ENCODE measurements around the gene MAP4K4.
A peak's percentile ranks its signal among the peaks of the same experiment; 100 is the strongest.

MAP4K4 gene

DNA sequence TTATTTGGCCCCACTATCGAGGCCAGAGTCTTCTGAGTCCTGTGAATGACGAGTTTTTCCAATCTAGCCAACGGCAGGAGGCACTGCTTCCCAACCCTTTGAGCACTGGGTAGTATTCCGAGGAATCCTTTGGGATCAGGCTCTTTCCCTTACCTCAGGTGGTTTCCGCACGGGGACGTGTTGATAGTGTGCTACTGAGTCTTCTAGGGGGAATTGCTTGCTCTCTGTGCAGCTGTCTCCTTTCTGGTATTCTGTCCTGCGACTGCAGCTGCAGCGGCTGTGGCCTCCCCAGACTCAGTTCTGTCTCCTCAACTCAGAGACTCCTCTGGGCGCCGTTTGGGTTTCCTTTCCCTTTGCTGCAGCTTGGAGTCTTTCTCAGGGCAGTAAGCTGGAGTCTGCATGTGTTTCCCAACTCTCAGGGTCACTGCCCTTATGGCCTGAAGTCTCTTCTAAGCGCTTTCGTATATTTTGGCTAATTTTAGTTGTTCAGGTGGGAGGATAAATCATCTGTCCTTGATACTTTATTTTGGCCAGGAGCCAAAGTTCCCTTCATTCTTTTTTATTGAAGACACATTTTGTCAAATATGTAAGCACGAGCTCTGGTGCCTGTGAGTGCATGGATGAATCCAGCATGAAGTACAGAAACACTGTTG, 118.4 kb downstream of the MAP4K4 start:
- no peak for DNase-seq (ENCODE audit: low spot score)

DNA sequence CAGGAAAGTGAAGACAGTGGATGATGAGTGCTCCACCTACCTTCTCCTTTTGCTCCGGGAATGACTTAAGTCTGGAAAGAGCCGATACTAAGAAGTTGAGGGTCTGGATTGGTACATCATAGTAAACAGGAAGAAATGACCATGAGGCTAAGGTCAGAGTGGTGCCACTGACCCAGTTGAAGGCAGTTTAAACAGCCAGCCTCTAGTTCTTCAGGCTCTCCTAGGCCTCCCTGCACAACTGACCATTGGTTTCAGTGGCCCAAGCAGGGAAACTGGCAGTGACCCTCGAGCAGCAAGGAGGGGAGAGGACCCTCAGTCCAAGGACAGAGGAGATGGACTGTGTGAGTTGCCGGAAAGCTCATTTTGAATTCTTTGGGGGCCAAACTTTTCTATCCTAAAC, 119.1 kb downstream of the MAP4K4 start:
- DNase-seq (ENCODE audit: low spot score), result no peak

DNA sequence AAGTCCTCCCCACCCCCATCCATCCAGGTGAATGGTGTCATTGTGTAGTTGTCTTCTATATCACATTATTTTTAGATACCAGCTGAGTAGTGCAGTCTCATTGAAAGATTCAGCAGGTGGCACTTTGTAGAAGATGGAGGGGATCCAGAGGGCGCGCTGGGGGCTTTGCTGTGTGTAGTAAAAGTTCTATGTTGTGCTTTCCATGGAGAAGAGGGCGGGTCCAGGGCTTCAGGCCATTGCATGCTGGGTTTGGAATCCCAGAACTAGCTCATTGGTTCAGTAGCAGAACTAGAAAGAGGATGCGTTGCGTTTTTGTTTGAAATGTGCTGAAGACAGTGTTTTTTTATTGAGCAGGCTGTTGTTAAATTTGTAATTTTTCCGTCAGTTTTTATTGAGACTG, 120.0 kb downstream of the MAP4K4 start:
- no peak for DNase-seq (ENCODE audit: low spot score)

DNA sequence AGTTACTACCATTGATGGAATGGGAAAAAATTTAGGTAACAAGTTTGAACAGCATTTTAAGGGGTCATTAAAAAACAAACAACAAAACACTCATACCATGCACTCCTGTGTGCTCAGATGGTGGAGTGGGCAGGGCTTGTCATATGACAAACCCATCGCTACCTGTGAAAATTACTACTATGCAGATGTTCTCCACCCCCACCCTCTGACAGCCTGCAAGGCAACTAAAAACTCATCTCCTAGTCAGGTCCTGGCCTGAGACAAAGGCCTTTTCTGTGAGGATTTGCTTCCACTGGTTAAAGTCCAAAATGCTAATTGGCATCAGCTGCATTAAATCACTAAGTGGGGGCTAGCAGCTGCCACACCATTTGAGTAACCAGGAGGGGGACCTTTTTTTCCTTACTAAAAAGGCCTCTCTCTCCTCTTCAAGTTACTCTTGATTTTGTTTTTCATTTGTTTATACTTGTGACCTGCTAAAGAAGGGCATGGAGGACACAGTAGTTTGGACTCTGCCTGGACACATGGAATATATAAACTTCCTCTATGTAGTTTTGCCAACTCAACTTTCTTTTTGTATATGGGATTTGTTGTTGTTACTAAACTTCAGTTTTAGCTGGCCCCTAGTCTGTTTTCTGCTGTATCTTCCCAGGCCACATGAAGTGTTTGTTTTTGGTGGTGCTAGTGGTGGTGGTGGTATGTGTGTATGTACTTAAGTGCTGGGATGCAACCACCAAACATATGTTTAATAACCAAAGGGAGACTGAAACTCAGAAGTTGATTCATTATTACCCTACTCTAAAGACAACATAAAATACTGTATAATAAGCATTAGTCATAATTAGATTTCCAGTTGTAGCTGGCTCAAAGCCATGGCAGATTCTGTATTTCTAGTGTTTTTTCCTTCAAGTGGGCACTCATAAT, 121.3 kb downstream of the MAP4K4 start:
- no peak for DNase-seq (ENCODE audit: low spot score)

DNA sequence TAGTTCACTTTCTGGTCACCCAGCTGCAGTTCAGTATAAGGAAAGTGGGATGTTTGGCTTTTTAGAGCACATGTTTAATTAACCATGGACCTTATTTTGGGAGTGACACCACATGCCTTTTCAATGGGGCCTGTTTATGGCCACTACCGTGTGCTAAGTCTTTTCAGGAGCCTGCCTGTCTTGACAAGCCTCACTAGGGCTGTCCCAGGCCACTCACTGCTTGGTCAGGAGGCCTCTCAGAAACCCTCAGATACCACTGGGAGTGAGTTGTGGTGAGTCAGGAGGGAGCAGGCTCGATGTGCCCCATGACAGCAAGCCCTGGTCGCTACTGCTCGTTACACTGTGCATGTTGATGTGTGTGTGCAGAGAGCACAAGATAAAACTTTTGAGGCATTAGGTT, 123.0 kb downstream of the MAP4K4 start:
- DNase-seq (ENCODE audit: low spot score), result peak; percentile 54

DNA sequence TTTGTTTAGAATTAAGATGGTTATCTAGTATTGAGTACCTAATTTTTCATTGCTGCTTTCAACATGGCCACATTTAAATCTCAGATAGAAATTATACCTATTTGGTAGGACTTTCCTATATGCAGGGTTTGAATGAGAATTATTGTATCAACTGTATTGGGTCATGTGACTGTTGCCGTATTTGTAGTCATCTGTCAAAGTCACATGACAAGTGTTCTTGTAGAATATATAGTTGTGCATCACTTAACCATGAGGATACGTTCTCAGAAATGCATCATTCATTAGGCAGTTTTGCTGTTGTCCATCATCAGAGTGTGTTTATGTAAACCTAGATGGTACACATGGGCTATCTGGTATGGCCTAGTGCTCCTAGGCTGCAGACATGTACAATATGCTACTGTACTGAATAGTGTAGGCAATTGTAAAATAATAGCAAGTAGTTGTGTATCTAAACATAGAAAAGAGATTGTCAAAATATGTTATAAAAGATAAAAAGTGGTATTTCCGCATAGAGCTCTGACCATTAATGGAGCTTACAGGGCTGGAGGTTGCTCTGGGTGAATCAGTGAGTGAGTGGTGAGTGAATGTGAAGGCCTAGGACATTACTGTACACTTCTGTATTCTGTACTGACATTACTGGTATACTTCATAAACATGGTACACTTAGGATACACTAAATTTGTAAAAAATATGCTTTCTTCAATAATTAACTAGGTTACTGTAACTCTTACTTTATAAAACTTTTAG, 123.7 kb downstream of the MAP4K4 start:
- no peak for DNase-seq (ENCODE audit: low spot score)

DNA sequence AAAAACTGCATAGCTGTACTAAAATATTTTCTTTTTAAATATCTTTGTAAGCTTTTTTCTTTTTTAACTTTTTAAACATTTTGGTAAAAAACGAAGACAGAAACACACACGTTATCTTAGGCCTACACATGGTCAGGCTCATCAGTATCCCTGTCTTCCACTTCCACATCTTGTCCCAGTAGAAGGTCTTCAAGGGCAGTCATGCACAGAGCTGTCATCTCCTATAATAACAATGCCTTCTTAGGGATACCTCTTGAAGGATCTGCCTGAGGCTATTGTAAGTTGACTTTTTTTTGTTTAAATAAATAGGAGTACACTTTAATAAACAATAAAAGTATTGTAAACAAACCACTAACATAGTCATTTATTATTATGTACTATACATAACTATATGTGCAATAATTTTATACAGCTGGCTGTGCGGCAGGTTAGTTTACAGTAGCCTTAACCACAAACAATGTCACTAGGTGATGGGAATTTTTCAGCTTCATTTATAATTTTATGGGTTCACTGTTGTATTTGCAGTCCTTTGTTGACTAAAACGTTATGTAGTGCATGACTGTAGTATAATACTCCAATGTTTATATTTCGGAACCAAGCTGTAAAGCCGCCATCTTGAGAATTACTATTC, 124.4 kb downstream of the MAP4K4 start:
- DNase-seq (ENCODE audit: low spot score), result no peak

DNA sequence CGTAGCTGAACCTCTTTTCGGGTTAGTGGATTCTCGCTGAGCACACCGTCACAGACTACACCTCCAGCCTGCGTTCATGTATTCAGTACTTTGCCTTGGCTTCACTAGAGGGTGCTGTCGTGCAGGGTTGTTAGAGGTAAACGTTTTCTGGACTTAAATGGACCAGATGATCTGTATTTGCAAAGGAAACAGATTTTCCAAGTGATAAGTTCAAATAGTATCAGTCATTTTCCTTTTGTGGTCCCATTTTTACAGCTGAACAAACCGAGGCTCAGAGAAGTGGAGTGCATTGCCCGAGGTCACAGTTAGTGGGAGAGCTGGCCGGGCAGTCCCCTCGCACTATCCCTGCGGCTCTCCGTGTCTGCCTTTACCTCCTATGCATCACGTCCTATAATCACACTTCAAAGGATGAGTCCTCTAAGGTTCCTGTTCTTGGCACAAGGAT, 125.9 kb downstream of the MAP4K4 start:
- DNase-seq (ENCODE audit: low spot score), result peak; percentile 46

DNA sequence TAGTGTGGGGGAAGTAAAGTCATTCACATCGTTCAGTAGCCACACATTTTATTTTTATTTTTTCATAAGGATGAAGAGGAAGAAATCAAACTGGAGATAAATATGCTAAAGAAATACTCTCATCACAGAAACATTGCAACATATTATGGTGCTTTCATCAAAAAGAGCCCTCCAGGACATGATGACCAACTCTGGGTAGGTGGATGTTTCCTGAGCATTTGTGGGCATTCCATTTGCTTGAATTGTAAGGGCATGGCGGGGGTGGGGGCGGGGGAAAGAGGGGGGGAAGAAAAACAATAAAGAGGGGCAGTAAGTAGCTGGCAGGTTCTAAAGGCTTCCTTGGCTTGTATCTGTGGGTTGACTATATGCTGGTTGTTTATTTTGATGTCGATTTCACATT, 126.4 kb downstream of the MAP4K4 start:
- DNase-seq (ENCODE audit: low spot score), result no peak

DNA sequence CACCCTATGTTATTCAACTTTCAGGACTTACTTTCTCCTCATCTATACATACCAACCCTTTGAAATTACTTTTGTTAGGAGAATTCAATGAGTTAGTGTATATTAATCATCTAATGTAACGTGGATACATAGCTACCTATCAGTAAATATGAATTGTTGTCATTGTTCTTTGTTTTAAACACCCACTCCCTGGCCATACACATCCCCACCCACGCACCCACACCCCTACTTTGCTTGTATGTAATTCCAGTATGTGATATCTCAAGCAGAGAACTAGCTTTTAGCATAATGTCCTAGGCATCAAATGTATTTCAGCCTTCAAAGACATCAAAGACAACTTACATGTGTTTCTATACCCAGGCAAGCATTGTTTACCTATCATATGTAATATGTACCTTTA, 129.2 kb downstream of the MAP4K4 start:
- DNase-seq (ENCODE audit: low spot score), result no peak

DNA sequence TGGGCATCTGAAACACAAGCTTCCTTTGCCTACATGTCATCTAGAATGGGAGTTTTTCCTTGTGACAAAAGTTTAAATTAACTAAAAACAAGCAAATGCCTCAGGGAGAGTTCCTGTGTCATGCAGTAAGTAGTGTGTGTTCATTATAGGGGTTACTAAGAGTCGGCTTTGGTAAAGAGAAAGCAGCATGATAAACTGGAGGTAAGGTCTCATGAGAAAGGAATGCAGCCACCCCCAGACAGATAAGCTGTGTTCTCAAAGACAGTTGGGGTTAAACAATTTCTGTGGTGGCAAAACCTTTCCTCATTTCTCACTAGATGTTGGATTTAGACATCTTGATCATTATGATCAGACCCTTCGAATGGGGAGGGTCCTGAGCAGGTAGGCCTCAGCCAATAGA, 129.7 kb downstream of the MAP4K4 start:
- peak; percentile 75 for DNase-seq (ENCODE audit: low spot score)

DNA sequence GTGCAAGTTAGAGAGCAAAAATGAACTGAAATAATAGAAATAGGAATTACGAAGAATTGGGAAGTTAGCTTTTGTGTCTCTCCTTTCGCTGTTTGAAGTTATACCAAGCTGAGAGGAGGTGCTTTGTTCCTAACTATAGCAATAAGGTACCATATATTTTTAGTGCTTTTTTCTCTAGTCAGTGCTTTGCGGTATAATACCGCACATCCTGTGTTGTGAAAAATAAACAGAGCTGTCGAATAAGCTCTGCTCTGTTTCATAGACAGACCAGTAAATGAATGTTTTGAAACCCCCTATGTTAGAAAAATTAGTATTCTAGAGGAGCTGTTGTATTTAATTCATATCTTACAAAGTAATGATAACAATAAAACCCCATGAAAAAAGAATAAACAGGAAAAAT, 130.8 kb downstream of the MAP4K4 start:
- no peak for DNase-seq (ENCODE audit: low spot score)

DNA sequence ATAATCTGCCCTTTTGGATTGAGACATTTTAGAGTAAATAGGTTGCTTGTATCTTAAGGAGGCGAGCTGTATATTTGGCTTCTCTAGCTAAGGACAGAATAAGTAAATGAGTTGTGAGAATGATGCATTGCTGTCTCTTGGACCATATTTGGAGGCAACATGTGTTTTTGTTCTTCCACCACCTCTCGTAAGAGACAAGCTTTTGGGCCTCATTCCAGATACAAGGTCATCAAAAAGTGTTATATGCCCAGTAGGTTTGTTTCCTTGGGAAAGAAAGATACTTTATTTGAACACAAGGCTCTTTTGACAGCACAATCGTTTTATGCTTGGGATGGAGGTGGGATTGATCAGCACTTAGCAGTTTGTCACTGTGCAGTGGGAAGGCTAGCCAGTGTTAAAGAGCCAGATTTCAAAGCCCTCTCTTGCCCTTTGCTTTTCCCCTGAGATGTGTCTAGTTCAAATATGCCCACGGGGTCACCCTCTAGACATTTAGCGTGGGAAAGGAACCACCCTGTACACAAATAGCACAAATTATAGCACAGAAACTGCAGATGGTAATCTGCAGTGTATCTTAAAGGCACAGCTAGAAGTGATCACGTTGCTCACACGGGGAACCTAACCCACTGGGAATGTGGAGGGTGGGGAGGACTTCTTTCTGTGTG, 131.3 kb downstream of the MAP4K4 start:
- DNase-seq (ENCODE audit: low spot score), result no peak

DNA sequence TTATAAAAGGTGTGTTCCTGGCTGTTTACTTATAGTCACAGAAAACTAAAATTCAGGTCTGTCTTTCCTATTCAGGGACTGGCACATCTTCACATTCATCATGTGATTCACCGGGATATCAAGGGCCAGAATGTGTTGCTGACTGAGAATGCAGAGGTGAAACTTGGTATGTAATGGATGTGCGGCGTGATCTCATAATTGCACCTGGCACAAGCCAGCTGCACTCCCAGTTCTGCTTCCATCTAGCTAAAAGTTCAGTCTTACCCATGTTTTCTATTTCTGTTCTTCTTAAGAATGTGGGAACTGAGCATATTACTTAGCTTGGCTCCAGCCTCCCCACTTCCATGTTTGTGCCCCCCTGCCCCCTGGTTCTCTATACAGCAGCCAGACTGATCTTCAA, 131.9 kb downstream of the MAP4K4 start:
- DNase-seq (ENCODE audit: low spot score), result no peak

DNA sequence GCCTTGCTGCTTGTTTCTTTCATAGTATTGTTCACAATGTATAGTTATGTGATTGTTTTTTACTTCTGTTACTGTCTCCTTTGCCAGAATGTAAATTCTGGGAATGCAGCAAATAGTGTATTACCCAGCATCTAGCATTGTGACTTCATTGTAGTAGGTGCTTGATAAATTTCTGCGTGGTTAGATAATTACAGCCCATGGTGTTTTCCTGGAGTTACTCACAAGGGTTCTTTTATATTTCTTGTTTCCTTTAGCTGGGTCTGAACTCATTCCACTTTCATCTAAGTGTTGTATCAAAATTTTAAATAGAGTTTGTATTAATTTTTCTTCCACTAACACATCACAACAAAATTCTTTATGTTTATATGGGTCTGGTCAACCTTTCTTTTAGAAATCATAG, 132.6 kb downstream of the MAP4K4 start:
- no peak for DNase-seq (ENCODE audit: low spot score)

DNA sequence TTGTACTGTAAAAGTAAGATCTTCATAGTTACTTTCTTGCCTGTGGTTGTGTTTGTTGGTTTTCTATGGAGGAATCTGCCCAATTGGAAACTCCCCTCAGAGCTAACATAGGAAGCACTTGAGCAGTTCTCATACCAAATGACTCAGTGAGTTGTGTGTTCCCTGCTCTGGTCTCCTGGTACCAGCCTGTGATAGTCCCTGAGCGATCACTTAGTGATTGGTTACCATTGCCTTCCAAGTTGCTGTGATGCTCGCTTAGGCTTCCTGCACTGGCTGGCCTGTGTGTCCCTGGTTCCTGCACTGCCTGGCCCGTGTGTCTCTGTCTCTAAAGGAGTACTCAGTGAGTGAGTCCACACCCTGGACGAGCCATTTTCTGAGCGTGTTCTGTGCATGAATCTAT, 133.0 kb downstream of the MAP4K4 start:
- no peak for DNase-seq (ENCODE audit: low spot score)

DNA sequence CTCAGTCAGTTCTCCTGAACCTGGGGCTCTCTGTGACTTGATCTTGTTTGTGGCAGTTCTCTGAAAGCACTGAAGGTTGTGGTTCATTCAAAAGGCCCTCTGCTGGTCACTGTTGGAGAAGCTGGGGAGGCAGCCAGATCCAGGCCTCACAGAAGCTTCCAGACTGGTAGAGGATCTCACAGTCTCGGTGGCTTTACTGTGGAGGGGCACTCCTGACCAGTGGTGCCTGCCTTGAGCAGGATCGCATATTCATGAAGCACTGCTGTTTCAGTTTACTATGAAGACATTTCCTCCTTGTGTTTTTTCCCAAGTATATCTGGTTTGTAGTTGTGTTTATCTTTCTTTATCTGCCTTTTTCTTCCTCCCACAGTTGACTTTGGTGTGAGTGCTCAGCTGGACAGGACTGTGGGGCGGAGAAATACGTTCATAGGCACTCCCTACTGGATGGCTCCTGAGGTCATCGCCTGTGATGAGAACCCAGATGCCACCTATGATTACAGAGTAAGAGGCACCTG, 133.9 kb downstream of the MAP4K4 start:
- peak; percentile 71 for DNase-seq (ENCODE audit: low spot score)

DNA sequence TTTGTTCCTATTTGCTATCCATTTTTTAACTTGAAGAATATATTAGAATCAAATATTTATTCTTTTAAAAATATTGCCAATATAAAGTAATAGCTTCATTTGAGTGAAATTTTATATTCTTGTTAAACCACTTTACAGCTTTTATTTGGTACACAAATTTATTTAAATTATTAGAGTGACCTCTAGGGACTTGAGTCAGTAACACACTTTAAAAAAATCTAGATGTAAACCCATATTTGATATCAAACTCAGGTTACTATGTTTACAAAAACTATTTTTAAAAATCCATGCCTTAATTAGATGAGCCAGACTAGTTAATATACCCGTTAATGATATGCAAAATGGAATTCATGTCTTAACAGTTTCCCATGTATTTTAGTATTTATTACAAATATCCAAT, 134.6 kb downstream of the MAP4K4 start:
- no peak for DNase-seq (ENCODE audit: low spot score)

DNA sequence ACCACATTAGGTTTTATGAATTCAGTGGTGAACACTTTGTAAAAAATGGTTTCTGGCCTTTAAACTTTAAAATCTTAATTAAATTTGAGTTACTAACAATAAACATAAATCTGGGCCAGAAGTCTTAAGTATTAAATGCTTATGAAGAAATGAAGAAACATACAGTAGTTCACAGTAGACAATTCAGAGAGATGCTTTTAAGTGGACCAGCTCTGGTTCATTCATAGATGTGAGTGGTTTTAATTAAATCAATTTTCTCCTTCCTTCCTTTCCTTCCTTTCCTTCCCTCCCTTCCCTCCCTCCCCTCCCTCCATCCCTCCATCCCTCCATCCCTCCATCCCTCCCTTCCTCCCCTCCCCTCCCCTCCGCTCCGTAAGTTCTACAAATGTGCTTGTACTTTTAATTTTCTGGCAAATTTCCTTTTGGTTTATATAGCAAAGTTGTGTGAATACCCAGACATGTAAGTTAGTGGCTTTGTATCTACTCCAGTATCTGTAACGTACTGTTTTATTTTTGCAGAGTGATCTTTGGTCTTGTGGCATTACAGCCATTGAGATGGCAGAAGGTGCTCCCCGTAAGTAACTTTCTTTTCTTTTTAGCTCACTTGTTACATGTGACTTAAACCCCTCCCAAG, 136.5 kb downstream of the MAP4K4 start:
- DNase-seq (ENCODE audit: low spot score), result no peak

DNA sequence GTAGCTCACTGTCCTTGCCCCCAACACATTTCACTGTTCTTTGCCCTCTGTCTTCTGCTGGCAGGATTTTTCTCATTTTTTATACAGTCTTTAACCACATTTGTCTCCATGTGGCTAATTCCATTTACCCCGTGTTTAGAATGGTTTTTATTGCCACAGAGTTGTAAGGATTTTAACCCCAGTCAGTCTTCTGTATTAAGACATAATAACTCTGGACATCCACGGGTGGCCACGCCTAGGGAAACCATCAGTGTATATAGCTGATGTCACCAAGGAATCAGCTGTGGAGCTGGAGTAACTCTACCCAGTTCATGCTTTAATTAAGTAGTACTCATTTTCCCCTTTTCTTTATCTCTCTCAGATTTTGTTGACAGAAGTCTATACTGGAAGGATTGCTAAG, 139.8 kb downstream of the MAP4K4 start:
- DNase-seq (ENCODE audit: low spot score), result no peak

DNA sequence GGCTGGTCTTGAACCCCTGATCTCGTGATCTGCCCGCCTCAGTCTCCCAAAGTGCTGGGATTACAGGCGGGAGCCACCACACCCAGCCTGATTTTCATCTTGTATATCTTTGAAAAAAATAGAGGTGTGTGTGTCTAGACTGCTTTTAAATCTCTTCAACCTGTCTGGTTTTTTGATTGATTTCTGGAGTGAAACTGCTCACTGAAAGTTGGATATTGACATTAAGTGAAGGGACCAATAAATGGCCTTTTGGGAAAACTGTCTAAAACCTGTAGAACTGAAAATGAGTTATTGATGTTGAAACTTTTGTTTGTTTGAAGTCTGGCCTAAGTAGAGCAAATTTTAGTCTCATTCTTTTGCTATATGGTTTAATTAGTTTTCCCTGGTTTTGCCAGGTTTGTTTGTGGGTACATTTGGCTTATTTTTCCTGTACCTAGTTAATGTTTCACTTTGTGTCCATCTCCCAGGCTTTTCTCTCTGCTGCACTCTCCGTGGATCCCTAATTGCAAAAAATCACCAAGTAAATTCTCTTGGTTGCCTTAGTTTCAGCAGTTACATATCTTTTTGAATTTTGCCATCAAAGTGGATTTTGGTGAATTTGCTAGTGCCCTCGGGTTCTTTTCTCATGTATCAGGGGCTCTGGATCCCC, 144.3 kb downstream of the MAP4K4 start:
- no peak for DNase-seq (ENCODE audit: low spot score)

Measured in AG20443 (cell line).